GM19467 (cell line): ENCODE data around the gene NUPR1.
A peak's percentile ranks its signal among the peaks of the same experiment; 100 is the strongest.
"Not testable (repeated sequence)": the region's sequence is repeated elsewhere in the genome, so short reads cannot be mapped to it uniquely, and the experiment has no call there.

Experiments
- ATAC-seq: cut with Tn5 transposase; IDR thresholded peaks from one replicate; pipeline ENCODE4 v1.9.1; 2021; ENCODE audit warnings: mild to moderate bottlenecking, moderate library complexity; ENCODE audit not compliant: unreplicated experiment

The NUPR1 gene

DNA sequence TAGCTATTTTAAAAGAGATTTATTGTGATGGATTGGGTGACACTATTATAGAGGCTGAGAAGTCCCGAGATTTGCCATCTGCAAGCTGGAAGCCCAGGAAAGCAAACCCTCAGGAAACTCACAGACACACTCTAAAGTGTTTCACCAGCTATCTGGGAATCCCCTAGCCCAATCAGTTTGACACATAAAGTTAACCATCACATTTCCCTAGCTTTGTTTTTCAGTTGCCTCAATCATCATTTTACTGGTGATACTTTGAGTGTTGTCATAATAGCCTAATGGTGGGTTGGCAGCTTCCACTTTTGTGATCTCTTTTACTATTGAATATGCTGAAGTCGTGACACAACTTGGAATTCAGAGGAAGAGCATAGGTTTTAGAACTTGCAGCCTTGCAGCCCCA is 16.8 kb upstream of the NUPR1 start:
- ATAC-seq = no peak

DNA sequence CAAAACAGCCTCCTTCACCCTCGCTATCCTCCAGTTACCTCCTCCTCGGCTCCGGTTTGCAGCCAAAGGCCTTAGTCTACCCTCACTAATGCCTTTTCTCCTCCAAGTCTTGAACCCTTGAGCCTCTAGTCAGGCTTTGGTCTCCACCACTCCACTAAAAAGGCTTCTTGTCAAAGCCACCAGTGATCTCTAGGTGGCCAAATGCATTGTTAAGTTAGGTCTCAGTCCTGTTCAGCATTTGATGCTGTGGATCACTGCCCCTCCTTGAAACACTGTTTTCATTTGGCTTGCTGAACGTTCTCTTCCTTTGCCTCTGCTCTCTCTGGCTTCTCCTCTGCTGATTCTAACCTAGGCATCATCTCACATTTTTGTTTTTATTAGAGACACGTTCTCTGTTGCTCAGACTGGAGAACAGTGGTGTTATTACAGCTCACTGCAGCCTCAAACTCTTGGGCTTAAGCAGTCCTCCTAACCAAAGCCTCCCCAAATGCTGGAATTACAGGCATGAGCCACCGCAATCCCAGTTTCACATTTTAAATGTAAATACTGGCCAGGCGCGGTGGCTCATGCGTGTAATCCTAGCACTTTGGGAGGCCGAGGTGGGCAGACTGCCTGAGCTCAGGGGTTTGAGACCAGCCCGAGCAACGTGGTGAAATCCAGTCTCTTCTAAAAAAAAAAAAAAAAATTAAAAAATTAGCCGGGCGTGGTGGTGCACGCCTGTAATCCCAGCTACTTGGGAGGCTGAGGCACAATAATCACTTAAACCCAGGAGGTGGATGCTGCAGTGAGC is 16.1 kb upstream of the NUPR1 start:
- no peak for ATAC-seq

DNA sequence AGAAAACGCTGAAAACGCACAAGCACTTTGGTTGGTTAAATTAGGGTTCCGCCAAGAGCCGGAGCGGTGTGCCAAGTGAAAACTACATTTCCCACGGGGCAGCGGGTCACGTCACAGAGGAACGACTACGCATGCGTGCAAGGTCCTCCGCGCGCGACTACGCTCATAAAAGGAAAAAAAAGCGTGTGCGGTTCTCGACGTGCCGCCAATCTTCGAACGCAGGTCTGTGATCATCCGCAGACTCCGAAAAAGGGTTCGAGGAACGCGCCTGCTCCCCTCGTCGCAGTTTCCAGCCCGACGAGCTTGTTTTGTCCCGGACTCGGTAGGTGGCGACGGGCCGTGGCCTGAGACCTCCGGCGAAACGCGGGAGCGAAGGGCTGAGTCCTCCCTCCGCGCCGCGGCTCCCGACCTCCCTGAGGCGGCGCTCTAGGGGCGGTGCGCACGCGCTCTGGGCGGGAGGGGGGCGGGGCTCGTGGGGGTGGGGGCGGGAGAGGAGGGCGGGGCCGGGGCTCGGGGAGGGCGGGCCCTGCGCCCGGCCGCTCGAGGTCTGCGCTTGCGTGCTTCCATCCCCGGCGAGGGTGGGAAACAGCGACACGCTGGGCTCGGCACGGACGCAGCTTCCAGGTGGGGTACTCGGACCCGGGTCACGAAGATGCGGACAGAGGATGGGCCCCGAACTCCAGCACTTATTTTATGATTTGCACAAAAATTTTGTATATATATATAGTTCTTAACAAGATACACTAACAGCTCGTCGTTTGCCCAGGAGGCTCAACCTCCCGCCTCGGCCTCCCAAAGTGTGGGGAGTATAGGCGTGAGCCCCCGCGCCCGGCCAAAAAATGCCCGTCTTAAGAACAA is 15.2 kb upstream of the NUPR1 start, which contains the start of gene SGF29:
SGF29 (plus strand) TSS at position 145 of the 858 bp plus-strand sequence. CDS start 27,150 bp downstream, outside the sequence.
- ATAC-seq = peak; percentile 84

DNA sequence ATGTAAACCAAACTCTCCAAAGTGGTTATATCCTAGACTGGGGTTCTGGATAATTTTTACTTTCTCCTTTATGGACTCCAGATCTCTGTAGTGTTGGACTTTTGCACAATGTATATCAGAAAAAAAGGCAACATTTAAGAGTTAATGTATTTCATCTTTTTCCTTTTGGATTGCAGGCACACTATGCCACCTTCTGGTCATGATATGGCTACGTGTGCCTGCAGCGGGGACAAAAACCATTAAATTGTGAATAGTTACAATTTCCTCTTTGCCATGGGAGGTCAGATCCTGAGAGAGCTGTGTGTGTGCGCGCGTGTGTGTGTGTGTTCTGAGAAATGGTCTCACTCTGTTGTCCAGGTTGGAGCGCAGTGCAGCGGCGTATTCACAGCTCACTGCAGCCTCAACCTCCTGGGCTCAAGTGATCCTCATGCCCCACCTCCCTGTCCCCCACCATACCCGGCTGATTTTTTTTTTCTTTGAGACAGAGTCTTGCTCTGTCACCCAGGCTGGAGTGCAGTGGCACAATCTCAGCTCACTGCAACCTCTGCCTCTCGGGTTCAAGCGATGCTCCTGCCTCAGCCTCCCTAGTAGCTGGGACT is 10.6 kb upstream of the NUPR1 start:
- ATAC-seq = no peak

DNA sequence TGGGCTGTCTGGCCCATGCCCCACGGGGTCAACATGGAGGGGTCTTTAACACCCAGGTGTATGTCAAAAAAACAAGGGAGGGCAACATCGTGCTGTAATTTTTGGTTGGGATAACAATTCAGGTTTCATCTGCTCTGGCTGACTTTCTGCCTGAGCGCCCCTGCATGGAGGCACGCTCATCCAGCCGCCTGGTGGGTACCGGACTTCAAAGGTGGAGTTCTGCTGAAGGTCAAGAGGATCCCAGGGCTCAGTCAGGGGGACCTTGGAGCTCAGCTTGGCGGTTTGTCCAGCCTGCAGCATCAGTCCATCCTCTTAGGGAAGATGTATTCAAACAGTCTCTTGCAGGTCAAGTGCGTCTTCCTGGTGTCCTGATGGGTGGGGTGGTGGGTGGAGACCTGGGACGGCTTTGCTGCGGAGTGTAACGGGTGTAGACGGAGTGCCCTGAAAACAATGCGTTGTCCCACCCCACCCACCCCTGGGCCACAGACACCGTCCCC is 9.6 kb upstream of the NUPR1 start:
- ATAC-seq = no peak

DNA sequence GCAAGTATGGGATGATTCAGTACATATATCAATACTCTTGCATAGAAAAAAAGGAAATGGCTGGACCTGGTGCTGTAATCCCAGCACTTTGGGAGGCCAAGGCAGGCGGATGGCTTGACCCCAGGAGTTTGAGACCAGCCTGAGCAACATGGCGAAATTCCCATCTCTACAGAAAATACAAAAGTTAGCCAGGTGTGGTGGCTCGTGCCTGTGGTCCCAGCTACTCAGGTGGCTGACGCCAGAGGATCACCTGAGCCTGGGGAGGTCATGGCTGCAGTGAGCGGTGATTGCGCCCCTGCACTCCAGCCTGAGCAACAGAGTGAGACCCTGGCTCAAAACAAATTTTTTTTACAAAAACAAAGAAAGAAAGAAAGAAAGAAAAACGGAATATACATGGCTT is 7.9 kb upstream of the NUPR1 start:
- no peak for ATAC-seq

DNA sequence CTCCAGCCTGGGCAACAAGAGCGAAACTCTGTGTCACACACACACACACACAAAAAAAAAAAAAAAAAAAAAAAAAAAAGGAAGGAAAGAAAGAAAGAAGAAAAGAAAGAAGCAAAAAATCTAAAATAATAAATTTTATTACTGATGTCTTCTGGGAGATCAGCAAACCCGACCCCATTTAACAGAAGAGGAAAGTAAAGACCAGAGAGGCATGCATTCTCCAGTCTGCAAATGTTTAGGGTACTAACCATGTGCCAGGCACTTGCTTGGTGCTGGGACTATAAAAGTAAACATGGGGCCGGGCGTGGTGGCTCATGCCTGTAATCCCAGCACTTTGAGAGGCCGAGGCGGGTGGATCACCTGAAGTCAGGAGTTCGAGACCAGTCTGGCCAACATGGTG is 7.2 kb upstream of the NUPR1 start:
- not testable (repeated sequence) for ATAC-seq

DNA sequence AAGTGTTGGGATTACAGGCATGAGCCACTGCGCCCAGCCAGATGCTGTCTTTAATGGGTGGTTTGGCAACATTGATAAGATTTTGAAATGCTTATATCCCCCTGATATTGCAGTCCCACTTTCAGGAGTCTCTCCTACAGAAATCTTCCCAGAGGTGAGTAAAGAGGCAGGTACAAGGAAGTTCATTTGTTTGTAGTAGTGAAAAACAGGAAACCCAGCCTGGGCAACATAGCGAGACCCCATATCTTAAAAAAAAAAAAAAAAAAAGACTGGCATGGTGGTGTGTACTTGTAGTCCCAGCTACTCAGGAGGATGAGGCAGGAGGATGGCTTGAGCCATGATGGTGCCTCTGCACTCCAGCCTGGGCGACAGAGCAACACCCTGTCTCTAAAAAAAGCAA is 6.2 kb upstream of the NUPR1 start:
- ATAC-seq = no peak

DNA sequence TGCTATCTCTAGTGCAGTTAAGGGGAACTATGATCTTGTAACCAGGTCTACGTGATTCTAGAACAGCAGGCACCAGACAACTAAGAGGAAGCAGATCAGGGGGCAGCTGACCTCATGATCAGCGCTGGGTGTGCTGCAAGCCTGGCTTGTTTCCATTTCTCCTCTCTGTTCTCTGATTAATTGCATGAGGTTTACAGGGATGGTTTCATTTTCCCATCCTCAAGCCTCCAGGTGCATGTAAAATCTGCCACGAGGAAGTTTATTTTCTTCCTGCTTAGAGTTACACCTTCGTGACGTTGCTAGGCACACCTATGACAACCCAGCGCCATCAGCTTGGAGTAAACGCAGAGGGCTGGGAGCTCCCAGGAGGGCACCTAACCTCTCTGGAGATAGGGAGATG is 4.3 kb upstream of the NUPR1 start:
- no peak for ATAC-seq

DNA sequence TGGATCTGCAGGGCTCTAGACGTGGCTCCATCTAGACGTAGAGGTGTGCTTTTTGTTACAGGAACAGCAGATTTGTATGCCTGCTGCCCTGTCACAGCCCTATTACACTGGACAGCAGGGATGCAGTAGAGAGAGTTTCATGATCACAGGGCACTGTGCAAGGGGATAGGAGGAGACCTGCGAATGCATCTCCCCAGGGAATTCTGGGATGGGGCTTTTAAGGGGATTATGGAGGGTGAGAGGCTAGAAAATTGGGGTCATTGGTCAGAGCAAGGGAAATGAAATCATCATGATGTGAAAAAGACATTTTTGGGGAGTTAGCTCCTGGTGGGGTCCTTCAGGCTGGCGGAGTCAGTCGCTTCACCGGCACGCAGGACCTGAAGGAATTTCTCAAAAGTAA is 3.9 kb upstream of the NUPR1 start:
- ATAC-seq = no peak

DNA sequence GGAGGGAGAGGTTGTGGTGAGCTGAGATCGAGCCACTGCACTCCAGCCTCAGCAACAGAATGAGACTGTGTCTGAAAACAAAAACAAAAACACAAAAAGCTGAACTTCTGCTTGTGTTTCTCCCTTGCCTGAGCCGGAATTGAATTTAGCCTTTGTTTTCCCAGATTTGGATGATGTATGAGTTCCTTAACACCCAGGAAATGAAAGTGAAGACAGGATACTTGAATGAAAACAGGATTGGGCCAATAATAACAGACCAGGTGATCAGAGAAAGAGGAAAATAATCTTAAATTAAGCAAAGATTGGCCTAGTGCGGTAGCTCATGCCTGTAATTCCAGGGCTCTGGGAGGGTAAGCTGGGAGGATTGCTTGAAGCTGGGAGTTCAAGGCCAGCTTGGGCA is 1.6 kb upstream of the NUPR1 start:
- no peak for ATAC-seq

DNA sequence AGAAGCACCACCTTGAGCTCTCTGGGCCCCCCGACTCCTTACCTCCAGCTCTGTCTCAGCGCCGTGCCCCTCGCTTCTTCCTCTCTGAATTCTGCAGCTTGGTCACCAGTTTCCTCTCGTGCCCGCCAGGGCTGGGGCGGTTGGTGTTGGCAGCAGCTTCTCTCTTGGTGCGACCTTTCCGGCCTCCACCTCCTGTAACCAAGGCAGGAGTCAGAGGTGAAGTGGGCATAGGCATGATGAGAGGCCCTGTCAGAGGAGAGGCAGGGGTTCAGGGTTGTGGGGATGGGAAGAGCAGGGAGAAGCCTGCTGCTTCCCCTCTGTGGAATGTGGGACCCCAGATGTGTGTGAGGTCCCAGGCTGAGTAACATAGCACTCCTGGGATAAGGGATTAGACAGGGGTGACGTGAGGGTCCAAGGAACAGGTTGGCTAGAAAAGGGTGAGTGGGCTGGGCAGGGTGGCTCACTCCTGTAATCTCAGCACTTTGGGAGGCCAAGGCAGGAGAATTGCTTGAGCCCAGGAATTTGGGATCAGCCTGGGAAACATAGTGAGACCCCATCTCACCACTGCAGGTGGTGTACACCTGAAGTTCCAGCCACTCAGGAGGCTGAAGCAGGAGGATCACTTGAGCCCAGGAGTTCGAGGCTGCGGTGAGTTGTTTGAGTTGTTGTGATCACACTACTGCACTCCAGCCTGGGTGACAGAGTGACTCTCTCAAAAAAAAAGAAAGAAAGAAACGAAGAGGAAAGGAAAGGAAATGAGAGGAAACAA is 626 bp downstream of the NUPR1 start:
- ATAC-seq = no peak

DNA sequence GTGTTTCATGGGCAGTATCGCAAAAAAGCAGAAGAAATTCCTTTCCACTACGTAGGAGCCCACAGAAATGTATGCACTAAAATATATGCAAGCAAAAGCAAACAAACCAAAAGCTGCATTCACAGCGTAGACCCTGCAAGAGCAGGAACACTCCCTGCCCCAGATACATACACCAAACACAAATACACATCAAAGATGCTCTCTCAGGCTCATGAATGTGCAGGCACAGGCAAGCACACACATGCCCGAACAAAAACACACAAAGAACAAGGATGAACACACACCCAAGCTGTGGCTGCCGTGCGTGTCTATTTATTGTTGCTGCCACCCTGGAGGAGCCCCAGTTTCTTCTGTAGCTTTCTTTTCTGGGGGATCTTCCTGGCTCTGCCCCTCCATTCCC is 1.7 kb downstream of the NUPR1 start:
- no peak for ATAC-seq

DNA sequence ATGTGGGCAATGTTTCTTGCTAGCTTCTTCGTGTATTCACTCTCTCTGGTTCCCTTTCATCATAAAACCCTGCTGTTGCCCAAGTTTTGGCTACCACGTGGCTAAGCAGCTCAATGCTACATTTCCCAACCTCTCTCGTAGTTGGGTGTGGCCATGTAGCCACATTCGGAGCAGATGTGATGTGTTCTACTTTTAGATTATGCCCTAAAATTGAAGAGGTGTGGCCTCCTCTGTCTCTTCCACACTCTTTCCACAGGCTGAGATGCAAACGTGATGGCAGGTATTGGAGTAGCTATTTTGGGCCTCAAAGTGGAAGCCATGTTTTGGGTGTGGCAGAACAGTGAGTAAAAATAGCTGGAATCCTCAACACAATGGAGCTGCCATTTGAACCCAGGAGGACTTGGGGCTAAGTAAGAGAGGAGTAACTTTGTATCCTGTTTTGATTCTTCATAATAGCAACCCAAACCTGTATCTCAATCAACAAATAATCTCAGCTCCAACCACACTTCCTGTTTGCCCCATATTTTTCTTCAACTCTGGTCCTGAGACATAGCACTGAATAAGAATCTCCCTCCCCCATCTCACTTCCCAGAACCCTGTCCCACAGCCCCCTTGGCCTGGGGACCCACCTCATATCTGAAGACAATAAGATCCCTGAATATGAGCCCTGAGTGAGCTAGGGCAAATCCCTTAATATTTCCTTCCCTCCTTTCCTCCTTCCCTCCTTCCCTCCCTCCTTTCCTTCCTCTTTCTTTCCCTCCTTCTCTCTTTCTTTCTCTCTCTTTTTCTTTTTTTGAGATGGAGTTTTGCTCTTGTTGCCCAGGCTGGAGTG is 4.0 kb downstream of the NUPR1 start:
- ATAC-seq = no peak

DNA sequence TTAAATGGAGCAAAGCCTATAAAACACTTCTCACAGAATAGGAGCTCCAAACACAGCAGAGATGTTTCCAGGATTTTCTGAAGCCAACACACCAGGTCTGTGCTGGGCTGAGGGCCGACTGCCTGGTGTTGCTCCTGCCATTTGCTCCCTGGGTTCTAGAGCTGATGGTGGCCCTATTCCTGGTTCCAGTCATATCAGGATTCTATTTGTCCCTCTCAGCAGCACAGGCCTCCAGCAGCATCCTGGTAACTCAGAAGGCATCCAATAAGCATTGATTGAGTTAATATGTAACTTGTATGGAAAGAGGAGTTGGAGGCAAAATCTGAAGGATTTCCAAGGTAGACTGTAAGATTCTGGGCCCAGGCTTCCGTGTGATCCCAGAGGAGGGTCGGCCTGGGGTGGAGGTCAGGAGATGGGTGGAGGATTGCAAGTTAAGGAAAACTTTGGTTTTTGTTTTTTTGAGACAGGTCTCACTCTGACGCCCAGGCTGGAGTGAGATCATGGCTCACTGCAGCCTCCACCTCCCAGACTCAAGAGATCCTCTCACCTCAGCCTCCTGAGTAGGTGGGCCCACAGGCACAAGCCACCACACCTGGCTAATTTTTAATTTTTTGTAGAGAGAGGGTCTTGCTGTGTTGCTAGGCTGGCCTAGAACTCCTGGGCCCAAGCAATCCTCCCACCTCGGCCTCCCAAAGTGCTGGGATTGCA is 5.7 kb downstream of the NUPR1 start:
- no peak for ATAC-seq

DNA sequence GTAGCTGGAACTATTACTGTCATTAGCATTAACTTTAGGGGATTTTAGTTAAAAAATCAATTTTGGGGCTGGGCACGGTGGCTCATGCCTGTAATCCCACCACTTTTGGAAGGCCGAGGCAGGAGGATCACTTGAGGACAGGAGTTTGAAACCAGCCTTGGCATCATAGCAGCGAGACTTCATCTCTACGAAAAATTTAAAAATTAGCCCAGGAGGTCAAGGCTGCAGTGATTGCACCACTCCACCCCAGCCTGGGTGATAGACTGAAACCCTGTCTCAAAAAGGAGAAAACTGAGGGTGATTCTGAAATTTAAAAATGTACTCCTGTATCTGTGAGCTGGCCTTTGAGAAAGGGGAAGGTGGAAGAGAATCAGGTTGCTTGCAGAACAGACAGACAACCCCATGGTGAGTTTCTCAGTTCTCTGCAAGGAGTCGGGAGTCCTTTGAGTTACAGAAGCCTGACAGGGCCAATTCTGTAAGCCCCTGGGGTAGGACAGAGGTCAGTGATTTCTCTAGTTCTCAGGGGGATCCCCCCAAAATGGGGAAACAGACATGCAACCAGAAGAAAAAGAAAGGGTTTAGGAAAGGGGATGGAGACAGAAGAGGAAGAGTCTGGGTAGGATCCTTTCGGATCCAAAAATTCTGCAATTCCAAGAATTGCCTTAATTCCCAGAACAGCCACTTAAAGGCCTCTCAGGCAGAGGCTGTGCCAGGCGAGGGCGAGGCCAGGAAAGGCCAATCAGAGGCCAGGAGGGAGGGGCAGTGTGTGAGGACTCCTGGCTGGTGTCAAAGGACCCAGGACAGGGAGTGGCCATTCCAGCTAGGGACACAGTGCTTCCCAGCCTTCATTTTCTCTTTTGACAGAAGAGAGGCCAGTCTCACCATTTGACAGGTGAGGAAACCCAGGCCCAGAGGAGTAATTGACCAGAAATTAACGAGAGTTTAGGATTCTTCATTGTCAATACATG is 6.7 kb downstream of the NUPR1 start:
- ATAC-seq = no peak

DNA sequence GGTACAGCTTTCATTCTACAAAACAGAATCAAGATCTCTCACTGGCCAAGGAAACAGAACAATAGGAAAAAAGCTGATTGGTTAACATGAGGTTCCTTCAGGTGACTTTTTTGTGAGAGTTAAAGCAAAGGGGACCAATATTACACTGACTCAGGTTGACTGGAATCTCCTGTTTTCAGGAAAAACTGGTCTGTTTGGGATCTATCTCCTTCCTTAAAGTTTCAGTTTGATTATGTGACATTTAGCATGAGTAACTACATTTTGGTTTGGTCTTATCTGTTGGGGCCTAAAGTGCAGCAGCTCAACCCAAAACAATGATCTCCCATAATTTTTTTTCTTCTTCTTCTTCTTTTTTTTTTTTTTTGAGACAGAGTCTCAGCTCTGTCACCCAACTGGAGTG is 9.7 kb downstream of the NUPR1 start:
- ATAC-seq = no peak

DNA sequence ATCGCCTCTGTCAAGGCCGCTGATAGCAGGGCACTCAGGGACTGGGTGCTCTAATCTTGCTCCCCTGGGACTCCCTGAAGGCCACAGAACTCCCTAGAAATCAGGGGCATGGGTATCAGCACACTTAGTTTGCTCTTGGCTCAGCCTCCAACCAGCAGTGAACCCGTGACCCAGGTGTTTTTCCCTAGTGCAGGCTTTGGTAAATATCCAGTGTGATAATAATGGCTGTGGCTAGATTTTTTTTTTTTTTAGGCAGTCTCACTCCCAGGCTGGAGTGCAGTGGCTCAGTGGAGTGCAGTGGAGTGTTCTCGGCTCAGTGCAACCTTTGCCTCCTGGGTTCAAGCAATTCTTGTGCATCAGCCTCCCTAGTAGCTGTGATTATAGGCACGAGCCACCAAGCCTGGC is 10.3 kb downstream of the NUPR1 start:
- ATAC-seq = no peak
